GM12878 (cell line): Measurements from ENCODE around the gene BANP.
"Not testable (repeated sequence)": the region's sequence is repeated elsewhere in the genome, so short reads cannot be mapped to it uniquely, and the experiment has no call there.

Source experiments
- POLR2A ChIP-seq: IDR thresholded peaks from 2 replicates; pipeline ENCODE4 v1.6.1; 2011; ENCODE audit warnings: low read depth, mild to moderate bottlenecking, low read length
- POLR2AphosphoS2 ChIP-seq: IDR thresholded peaks from 2 replicates; pipeline ENCODE4 v1.6.1; 2011; ENCODE audit warnings: low read depth, mild to moderate bottlenecking, low read length, improper control_type of control experiment, moderate library complexity
- TF ChIP-seq, protein P1 (sequence below): IDR thresholded peaks from 2 replicates; pipeline ENCODE4 v1.6.1; 2012; ENCODE audit warnings: low read depth, low read length, improper control_type of control experiment
- TF ChIP-seq, protein P2 (sequence below), 3 experiments: IDR thresholded peaks in 2 of 3; conservative IDR thresholded peaks in 1 of 3; 2 replicates each; pipeline ENCODE4 v1.5.1; 2011; ENCODE audit warnings: low read depth in 3 of 3, low read length in 3 of 3, mild to moderate bottlenecking in 3 of 3, control low read depth in 2 of 3, moderate library complexity in 2 of 3, inconsistent platforms in 1 of 3, mixed read lengths in 1 of 3; ENCODE audit not compliant: control insufficient read depth in 2 of 3, insufficient read depth in 1 of 3; ENCODE audit errors: extremely low read depth in 1 of 3

DNA sequence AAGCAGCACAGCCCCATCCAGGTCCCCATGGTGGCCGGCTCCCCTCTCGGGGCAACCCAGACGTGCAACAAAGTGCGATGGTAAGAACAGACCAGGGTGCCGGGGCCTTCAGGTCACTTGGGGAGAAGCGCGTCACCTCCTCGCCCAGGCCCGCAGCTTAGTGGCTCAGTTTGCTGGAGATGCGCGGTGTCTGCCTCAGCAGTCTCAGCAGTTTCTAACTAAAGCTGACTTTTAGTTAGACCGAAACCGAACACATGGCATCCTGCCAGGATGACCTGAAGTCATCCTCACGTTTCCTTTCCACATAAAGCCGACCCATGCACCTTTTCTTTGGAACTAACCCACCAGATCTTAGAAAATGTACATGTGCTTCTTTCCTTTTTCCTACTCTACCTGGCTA lies 32.9 kb downstream of the BANP start:
- TF ChIP-seq, protein P1, sequence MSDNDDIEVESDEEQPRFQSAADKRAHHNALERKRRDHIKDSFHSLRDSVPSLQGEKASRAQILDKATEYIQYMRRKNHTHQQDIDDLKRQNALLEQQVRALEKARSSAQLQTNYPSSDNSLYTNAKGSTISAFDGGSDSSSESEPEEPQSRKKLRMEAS, result not testable (repeated sequence)
- not testable (repeated sequence) for TF ChIP-seq POLR2A, POLR2AphosphoS2
- TF ChIP-seq, protein P2, sequence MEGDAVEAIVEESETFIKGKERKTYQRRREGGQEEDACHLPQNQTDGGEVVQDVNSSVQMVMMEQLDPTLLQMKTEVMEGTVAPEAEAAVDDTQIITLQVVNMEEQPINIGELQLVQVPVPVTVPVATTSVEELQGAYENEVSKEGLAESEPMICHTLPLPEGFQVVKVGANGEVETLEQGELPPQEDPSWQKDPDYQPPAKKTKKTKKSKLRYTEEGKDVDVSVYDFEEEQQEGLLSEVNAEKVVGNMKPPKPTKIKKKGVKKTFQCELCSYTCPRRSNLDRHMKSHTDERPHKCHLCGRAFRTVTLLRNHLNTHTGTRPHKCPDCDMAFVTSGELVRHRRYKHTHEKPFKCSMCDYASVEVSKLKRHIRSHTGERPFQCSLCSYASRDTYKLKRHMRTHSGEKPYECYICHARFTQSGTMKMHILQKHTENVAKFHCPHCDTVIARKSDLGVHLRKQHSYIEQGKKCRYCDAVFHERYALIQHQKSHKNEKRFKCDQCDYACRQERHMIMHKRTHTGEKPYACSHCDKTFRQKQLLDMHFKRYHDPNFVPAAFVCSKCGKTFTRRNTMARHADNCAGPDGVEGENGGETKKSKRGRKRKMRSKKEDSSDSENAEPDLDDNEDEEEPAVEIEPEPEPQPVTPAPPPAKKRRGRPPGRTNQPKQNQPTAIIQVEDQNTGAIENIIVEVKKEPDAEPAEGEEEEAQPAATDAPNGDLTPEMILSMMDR (IDR thresholded peaks at IDR 0.05 in 2 of 3, conservative IDR thresholded peaks at IDR 0.05 in 1 of 3; ENCODE audit: control insufficient read depth in 2 of 3, extremely low read depth in 1 of 3, insufficient read depth in 1 of 3, low read depth in 3 of 3, low read length in 3 of 3), result not testable (repeated sequence)
